CD4-positive, alpha-beta T cell treated with Interleukin-15 for 1 hour (primary cell): Measurements from ENCODE around the gene PTPRD.

Experiments used
- DNase-seq: peaks from one replicate; pipeline ENCODE4 v3.0.0-alpha.2; 2020

The PTPRD gene

GRCh38 chr9:9231946-9232345 lies 1380.9 kb downstream of the PTPRD start:
- DNase-seq = no peak

DNA sequence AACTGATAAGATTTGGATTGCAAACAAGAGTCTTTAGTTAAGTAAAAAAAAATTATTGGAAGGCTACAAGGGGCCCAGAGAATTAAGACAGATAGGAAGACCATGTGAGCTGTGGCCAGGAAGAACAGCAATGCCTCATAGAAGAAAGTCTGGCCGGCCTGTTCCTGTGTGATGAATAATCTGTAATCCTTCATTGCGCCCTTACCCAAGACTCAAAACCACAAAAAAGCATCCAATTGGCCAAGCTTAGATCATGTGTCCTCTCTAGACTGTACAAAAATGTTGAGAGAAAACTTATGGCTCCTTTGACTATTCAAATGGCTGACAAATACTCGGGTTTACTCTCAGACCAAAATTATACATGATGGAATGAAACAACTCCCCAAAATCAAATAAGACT lies 1383.5 kb downstream of the PTPRD start:
- DNase-seq = no peak

DNA sequence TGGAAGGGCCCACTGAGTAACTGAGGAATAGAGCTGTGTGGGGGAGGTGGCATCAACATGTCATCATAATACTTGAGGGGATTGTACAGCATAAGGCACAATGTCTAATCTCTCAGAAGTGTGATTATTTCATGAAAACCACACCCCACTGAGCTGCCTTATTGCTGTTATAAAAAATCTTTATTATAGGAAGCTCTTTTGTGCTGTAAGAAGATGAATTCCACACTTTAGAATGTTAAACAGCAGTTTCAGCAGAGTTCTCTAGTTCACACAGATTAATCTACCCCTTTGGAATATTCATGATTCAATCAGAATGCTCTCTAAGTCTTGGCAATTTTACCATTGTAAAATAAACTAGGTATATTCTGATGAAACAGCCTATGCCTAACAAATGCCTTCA lies 1389.6 kb downstream of the PTPRD start:
- no peak for DNase-seq

- no peak for DNase-seq
Measured at GRCh38 chr9:9222730-9223129, 1390.1 kb downstream of the PTPRD start.

- no peak for DNase-seq
Measured at GRCh38 chr9:9216934-9217333, 1395.9 kb downstream of the PTPRD start.

DNA sequence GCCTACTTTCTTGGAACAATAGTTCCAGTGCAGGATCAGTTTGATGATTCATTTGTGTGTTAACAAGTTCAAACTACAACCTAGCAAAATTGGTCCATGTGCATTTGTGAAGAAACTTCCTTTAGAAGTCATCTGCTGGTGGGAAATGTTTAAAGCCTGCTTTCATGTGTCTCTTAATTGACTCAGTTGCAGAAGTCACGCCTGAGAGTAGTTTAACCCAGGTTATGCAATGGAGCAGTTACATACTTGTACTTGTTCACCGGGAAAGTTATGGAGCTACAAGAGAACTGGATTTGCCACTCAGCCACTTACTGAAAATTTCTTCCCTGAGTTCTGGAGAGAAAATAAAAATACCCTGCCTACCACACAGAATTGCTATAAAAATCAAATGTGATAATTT lies 1397.8 kb downstream of the PTPRD start:
- no peak for DNase-seq

- DNase-seq = no peak
Measured at GRCh38 chr9:9214066-9214465, 1398.7 kb downstream of the PTPRD start.

DNA sequence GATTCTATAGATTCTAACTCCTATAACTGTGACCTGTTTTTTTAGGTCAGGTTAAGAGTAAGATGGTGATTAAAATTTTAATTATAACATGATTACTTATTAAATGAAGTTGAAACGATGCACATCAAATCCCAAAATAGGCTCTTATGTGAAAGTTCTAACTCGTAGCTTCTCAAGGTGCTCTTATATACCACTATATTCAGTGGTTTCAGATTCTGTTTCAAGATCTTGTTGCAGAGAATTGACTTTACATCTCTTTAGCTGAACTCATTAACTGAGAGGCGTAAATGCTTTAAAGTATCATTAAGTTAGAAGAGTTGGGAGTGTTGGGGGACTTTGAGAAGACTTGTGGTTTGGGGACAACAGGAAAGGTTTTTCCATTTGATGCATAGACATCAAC lies 1399.8 kb downstream of the PTPRD start:
- DNase-seq = no peak

GRCh38 chr9:9202276-9202675 lies 1410.5 kb downstream of the PTPRD start:
- no peak for DNase-seq

GRCh38 chr9:9186086-9186485 lies 1426.7 kb downstream of the PTPRD start:
- no peak for DNase-seq

GRCh38 chr9:9182431-9182830 lies 1430.4 kb downstream of the PTPRD start:
- no peak for DNase-seq

DNA sequence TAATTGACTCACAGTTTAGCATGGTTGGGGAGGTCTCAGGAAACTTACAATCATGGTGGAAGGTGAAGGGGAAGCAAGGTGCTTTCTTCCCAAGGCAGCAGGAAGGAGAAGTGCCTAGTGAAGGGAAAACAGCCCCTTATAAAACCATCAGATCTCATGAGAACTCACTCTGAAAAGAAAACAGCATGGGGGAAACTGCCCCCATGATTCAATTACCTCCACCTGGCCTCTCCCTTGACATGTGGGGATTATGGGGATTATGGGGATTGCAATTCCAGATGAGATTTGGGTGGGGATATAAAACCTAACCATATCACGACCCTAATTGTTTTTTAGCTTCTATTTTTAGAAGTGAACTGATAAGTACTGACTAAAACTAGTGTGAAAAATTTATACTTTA lies 1435.7 kb downstream of the PTPRD start:
- DNase-seq = no peak

GRCh38 chr9:9174358-9174757 lies 1438.4 kb downstream of the PTPRD start:
- DNase-seq = no peak

- DNase-seq = no peak
Measured at GRCh38 chr9:9173264-9173663, 1439.5 kb downstream of the PTPRD start.

DNA sequence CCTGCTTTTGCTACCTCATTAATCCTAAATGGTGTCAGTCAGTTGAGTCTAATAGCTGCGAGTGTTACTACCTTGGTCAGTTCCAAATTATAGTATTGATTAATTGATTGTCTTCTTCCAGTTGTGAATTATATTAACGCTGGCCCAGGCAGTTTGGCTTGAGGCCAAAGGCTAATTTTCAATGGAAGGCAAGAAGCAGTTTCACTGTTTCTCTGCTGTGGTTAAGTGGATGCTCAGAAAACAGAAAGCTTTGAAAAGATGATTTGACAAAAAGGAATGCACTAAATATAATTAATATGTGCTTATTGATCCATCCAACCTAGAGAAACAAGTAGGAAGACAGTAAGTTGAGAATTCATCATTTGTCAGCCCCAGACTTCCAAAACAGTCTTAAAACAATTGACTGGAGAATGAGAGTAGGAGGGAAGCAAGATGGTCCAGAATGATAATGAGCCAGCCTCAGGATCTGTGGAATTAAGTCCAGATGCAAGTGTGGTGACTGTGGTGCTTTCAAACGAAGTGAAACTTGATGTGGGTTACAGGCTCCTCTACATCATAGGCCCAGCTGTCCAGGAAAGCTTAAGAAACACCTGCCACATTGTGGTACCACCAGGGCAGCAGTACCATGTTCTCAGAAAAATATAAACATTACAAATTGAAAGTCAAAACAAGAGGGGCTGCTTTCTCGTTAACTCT lies 1442.2 kb downstream of the PTPRD start:
- no peak for DNase-seq

DNA sequence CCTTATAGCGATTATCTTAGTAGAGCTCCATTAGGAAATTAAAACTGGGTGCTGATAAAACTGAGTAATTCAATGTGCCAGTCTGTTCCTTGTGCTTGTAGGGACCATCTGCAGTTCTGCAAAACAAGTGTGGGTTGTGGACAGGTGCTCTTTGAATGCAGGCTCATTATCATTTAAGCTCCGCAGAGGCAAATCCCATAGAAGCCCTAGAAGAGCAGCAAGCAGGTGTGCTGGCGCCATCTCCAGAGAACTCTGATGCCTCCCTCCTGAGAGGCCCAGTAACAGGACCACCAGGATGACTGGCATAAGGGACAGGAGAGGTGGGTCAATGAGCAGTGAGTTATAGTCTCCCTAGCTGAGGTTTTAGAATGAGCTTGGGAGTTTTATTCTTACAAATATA lies 1470.8 kb downstream of the PTPRD start:
- DNase-seq = no peak

DNA sequence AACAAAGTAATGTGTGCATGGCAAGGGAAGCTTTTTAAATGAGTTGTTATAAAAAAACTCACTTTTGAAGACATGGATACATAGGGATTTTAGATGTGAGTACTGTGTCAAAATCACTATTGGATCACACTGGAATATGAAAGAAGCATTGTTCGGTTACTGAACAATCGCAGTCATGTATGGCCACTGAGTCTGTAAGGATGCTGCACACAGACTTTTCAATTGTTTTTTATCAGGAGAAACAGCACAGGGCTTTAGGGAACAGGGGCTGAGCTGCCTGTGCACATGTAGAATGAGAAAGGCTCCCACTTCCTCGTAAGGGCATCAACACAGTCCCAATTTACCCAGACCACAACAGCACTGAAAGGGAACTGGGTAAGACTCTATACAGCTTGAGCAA lies 1479.3 kb downstream of the PTPRD start:
- DNase-seq = no peak

- no peak for DNase-seq
Measured at GRCh38 chr9:9124616-9125015, 1488.2 kb downstream of the PTPRD start.

- no peak for DNase-seq
Measured at GRCh38 chr9:9122230-9122875, 1490.4 kb downstream of the PTPRD start.

DNA sequence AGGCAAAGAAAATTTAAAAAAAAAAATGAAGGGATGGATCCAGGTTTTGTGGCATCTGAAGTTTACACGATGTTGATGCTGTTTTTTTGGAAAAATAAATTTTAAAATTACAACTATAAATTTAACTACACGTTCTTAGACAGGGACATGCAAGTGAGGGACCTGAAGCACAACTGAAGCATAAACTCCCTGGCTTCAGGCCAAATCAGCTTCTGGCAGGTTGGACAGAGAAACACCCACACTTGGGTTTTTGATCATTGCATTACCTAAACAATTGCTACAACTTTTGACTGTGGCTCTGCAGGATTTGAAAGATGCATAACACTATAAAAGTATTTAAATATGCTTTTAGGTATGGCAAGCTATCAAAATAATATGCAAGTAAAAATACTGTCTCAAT lies 1494.9 kb downstream of the PTPRD start:
- no peak for DNase-seq

- no peak for DNase-seq
Measured at GRCh38 chr9:9112001-9112720, 1500.6 kb downstream of the PTPRD start.

GRCh38 chr9:9108641-9109040 lies 1504.2 kb downstream of the PTPRD start:
- DNase-seq = no peak

DNA sequence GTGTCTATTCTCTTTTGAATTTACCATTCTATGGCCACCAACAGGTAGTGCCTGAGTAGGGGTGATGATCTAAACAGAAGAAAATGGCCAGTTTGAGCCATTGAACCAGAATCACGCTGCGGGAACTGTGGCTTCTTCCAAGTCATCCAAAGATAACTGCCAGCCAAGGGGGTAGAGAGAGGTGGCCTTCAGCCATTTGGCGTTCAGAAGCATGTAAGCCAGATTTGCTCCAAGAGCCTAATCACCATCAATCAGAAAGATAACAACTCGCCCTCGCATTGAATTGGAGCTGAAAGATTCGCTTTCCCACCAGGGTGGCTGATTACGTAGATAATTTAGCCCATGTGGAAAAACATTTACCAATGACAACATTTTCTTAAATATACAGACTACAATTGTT lies 1510.5 kb downstream of the PTPRD start:
- no peak for DNase-seq

GRCh38 chr9:9100070-9100469 lies 1512.7 kb downstream of the PTPRD start:
- DNase-seq = no peak
